GM12878 (cell line): ENCODE results near the gene UGGT1. TPM values are rescaled to one million over a fixed set of nuclear protein-coding genes. Genes with fewer than 3 reads are reported as not detected.
A peak's percentile ranks its signal among the peaks of the same experiment; 100 is the strongest.

Experiments
- ATAC-seq: fragments of 200-7000 bp; cut with Tn5 transposase; 3 replicates; pipeline ENCODE4 v1.9.1; 2020; ENCODE audit warnings: mild to moderate bottlenecking, moderate library complexity
- BruUV-seq: library from RNA; stranded (reverse); fragments of 400-500 nt; replicated peaks from 2 replicates; lab custom pipeline; 2021; lab: Mats Ljungman, UMichigan
- CTCF ChIA-PET: fragments of 300-600 bp; sonication (Branson Sonifier 250); formaldehyde crosslinking; extraction: SDS; loops from one replicate; lab custom pipeline; 2021; ENCODE audit warnings: inconsistent platforms; lab: Yijun Ruan, JAX
- POLR2A ChIA-PET: fragments of 350-600 bp; formaldehyde crosslinking; extraction: SDS; loops from one replicate; lab custom pipeline; 2021; ENCODE audit warnings: inconsistent platforms; lab: Charles Lee
- RAD21 ChIA-PET: fragments of 300-600 bp; sonication (Branson Sonifier 250); formaldehyde crosslinking; loops from one replicate; lab custom pipeline; 2023; ENCODE audit warnings: antibody characterized with exemption; ENCODE audit not compliant: unreplicated experiment; lab: Charles Lee
- SMC1A ChIA-PET: fragments of 300-600 bp; sonication (Branson Sonifier 250); formaldehyde crosslinking; loops from one replicate; lab custom pipeline; 2023; ENCODE audit not compliant: unreplicated experiment, uncharacterized antibody; lab: Charles Lee
- DNase-seq: peaks from one replicate; pipeline ENCODE4 v3.0.0-alpha.2; 2011; ENCODE audit warnings: low read depth, low spot score
- FAIRE-seq: peaks from 3 replicates; lab custom pipeline; 2011; peaks lifted over from hg19 to GRCh38; lab: Jason Lieb, UNC
- H2AFZ ChIP-seq: 2 replicates; pipeline ENCODE4 v1.6.0; 2011; ENCODE audit warnings: low read depth, low read length, control low read depth; ENCODE audit not compliant: control insufficient read depth
- H3K27ac ChIP-seq: 2 replicates; pipeline ENCODE4 v1.5.1; 2011; ENCODE audit warnings: control low read depth; ENCODE audit not compliant: control insufficient read depth, insufficient read depth
- H3K27me3 ChIP-seq, 2 experiments: replicated peaks in 1 of 2; 2 replicates each; pipeline versions ENCODE4 v1.6.0 to v1.6.1; 2011; ENCODE audit warnings: low read length in 1 of 2; ENCODE audit not compliant: control insufficient read depth in 2 of 2, insufficient read depth in 2 of 2
- H3K36me3 ChIP-seq, 2 experiments: 2 replicates each; pipeline ENCODE4 v1.5.1; 2011; ENCODE audit warnings: low read length in 1 of 2; ENCODE audit not compliant: control insufficient read depth in 2 of 2, insufficient read depth in 2 of 2
- H3K4me1 ChIP-seq: 2 replicates; pipeline ENCODE4 v1.6.1; 2011; ENCODE audit warnings: mild to moderate bottlenecking, low read length, moderate library complexity, mixed read lengths; ENCODE audit not compliant: control insufficient read depth, insufficient read depth
- H3K4me2 ChIP-seq: 2 replicates; pipeline ENCODE4 v1.6.0; 2011; ENCODE audit warnings: control low read depth; ENCODE audit not compliant: control insufficient read depth, insufficient read depth
- H3K4me3 ChIP-seq: fragments of 200-600 bp; sonication (generic); 2 replicates; pipeline ENCODE4 v1.5.1; 2016
- H3K79me2 ChIP-seq: 2 replicates; pipeline ENCODE4 v1.6.0; 2011; ENCODE audit warnings: low read length; ENCODE audit not compliant: control insufficient read depth, insufficient read depth
- H3K9ac ChIP-seq: 2 replicates; pipeline ENCODE4 v1.8.0; 2011; ENCODE audit warnings: low read length, control low read depth, mixed read lengths; ENCODE audit not compliant: control insufficient read depth, insufficient read depth
- H3K9me3 ChIP-seq: replicated peaks from 3 replicates; pipeline ENCODE4 v1.5.1; 2011; ENCODE audit warnings: mild to moderate bottlenecking, low read length; ENCODE audit not compliant: control insufficient read depth, insufficient read depth
- H4K20me1 ChIP-seq: 2 replicates; pipeline ENCODE4 v1.6.0; 2011; ENCODE audit not compliant: control insufficient read depth, insufficient read depth
- CBX5 ChIP-seq: sonication (generic); IDR thresholded peaks from 2 replicates; pipeline ENCODE4 v1.6.1; 2016; ENCODE audit warnings: low read depth, moderate library complexity, mild to moderate bottlenecking, inconsistent platforms
- GATAD2B ChIP-seq: fragments of 450-650 bp; conservative IDR thresholded peaks from 2 replicates; pipeline ENCODE4 v1.6.1; 2017; ENCODE audit warnings: low read depth, mild to moderate bottlenecking, moderate library complexity
- IKZF1 ChIP-seq: fragments of 450-650 bp; conservative IDR thresholded peaks from 2 replicates; pipeline ENCODE4 v1.6.1; 2017; ENCODE audit warnings: antibody characterized with exemption, mild to moderate bottlenecking
- IKZF2 ChIP-seq, 2 experiments: fragments of 450-650 bp; IDR thresholded peaks; 2 replicates each; pipeline ENCODE4 v1.6.1; 2017; ENCODE audit warnings: mild to moderate bottlenecking in 2 of 2, moderate library complexity in 2 of 2
- NBN ChIP-seq: fragments of 450-650 bp; IDR thresholded peaks from 2 replicates; pipeline ENCODE4 v1.6.1; 2016
- SIN3A ChIP-seq: IDR thresholded peaks from 2 replicates; pipeline ENCODE4 v1.6.1; 2012; ENCODE audit warnings: low read depth, low read length, improper control_type of control experiment
- TCF7 ChIP-seq: IDR thresholded peaks from 2 replicates; pipeline ENCODE4 v1.6.1; 2014; ENCODE audit warnings: antibody characterized with exemption, borderline replicate concordance
- whole genome bisulfite sequencing: methylation state at CpG from one replicate; pipeline ENCODE4 v1.1.6; 2016; ENCODE audit warnings: low lambda C conversion rate; ENCODE audit not compliant: insufficient replicate concordance, insufficient coverage; ENCODE audit errors: missing lambda C conversion rate; 5-methylcytosine and 5-hydroxymethylcytosine counted together
- in situ Hi-C: fragments of 300-500 bp; cut with MboI; formaldehyde crosslinking; loops from 9 replicates; pipeline ENCODE4 v1.14.3; 2018; ENCODE audit warnings: mixed read lengths
- intact Hi-C: fragments of 100-400 bp; cut with micrococcal nuclease; formaldehyde crosslinking; loops from one replicate; pipeline ENCODE4 v1.14.2; 2022; ENCODE audit not compliant: unreplicated experiment
- polyA plus RNA-seq, 11 experiments: library from polyadenylated mRNA; depleted of rRNA in 4 of 11; unstranded in 6 of 11; stranded (reverse) in 5 of 11; fragments of >200 nt; fragmentation: Nextera tagmentation in 4 of 11; fragmentation: Illumina TruSeq in 1 of 11; extraction: Ambion mirVana in 4 of 11; extraction: Trizol in 1 of 11; gene quantifications; 1 replicate in 1 of 11; 2 replicates in 10 of 11; pipeline versions ENCODE4 v1.2.1 to v1.2.3, GENCODE V29; 2011 to 2016; ENCODE audit warnings: inconsistent platforms in 2 of 11, missing spikeins in 2 of 11, low read depth in 1 of 11
- total RNA-seq, 4 experiments: library from RNA; depleted of rRNA in 3 of 4; stranded (reverse); fragments of >200 nt in 3 of 4; fragmentation: Illumina TruSeq in 1 of 4; extraction: Trizol in 1 of 4; gene quantifications; 2 replicates each; pipeline versions ENCODE4 v1.2.1 to v1.2.3, GENCODE V29; 2013 to 2021

The UGGT1 gene
- total and polyA plus RNA-seq, 10 of the 15 experiments (the other 5 are each of a cell fraction or from before 2014, with no cell fraction given): 4.1 to 49.8 (median 28.5) TPM

DNA sequence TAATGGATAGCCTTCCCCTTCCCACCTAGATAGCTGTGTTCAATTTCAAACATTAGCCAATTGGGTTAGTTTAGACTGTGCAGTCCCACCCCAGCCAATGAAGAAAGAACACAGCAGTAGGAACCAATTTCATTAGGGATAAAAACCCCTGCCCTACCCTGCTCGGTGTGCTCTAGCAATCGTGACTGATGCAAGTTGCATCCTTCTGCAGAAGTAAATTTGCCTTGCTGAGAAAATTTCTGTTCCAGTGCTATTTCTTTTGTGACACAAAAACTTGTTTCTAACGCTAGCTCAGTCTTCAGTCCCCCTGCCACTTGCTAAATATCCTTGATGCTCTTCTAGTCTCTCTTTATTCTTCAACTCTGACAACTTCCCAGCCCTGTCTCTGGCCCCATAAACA, 48.0 kb upstream of the UGGT1 start:
- Histone ChIP-seq H4K20me1 (no peaks in the 10 kb centered on the region), H3K36me3 (no peaks in the 10 kb centered on the region), H3K4me2 (no peak overlapping the region), H3K4me1 (no peaks in the 10 kb centered on the region), H3K27ac (no peak overlapping the region), H3K9me3 (peaks cover 6% of the 10 kb centered on the region; the same call in 2 of the 3 replicates), H3K9ac (no peak overlapping the region)
- WGBS: 21% methylated on average over 3 of the region's 3 CpGs
- no peak for ATAC-seq
- CTCF ChIA-PET: no interaction called here
- intact Hi-C loops: no loop called here
- TF ChIP-seq NBN (no peak), CBX5 (peak; percentile 92; the same call in 1 of the 2 replicates)
- TF ChIP-seq, all 136 proteins: peak for 1
- POLR2A ChIA-PET: no interaction called here
- RAD21 ChIA-PET: no interaction called here
- DNase-seq: no peak
- Histone ChIP-seq H3K27me3 (no peaks in the 10 kb centered on the region), H3K4me3 (no peak overlapping the region), H2AFZ (no peak overlapping the region), H3K79me2 (no peaks in the 10 kb centered on the region)
- no peak for FAIRE-seq
- in situ Hi-C loops: no loop called here
- BruUV-seq: no TSS peak
- SMC1A ChIA-PET: interaction anchor here (1.3 kb wide), 1 partner anchor 11 kb away, joined by 4 read pairs; no protein-coding TSS in a partner anchor

DNA sequence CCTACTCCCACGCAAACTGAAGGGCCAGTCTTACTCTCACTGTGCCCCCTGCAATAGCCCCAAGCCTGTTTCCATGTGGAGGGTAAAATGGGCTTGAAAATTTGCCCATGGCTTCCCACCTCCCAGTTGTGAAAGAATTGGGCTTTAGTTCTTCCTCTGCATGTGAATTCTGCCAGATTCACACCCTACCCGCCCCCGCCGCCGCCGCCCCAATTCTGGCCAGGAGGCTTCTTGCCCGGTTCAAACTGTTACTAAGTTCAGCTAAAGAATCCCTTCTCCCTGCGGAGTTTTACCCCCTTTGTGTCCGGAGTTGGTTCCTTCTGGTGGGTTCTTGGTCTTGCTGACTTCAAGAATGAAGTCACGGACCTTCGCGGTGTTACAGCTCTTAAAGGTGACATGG, 37.7 kb upstream of the UGGT1 start:
- FAIRE-seq (no peak), ATAC-seq (no peak), DNase-seq (no peak)
- in situ Hi-C loops: no loop called here
- H3K27me3 ChIP-seq: no peaks in the 10 kb centered on the region; a peak in 1 of 4 replicates
- TF ChIP-seq IKZF2 (IDR thresholded peaks at IDR 0.05): no peak
- TF ChIP-seq TCF7: no peak
- TF ChIP-seq SIN3A: no peak
- no peak for TF ChIP-seq IKZF1
- no peak for TF ChIP-seq GATAD2B
- H3K79me2 ChIP-seq: no peaks in the 10 kb centered on the region
- intact Hi-C loops: no loop called here
- POLR2A ChIA-PET: interaction anchor here (1.4 kb wide), 1 partner anchor 9 kb away, joined by 5 read pairs; no protein-coding TSS in a partner anchor
- no peak overlapping the region for H3K27ac ChIP-seq
- SMC1A ChIA-PET: no interaction called here
- no peaks in the 10 kb centered on the region for H3K36me3 ChIP-seq
- H2AFZ ChIP-seq: no peak overlapping the region
- CTCF ChIA-PET: no interaction called here
- no peak overlapping the region for H3K4me2 ChIP-seq
- 85% methylated on average over 12 of the region's 12 CpGs for WGBS
- no peak overlapping the region for H3K4me3 ChIP-seq
- no peaks in the 10 kb centered on the region; the same call in 2 of the 3 replicates for H3K9me3 ChIP-seq
- RAD21 ChIA-PET: no interaction called here
- no peak overlapping the region for H3K9ac ChIP-seq
- no peaks in the 10 kb centered on the region for H4K20me1 ChIP-seq
- BruUV-seq: no TSS peak
- H3K4me1 ChIP-seq: no peaks in the 10 kb centered on the region
